Muscle of leg (tissue), 11 donors: Measurements from ENCODE around the gene ATPAF2. TPM values are rescaled to one million over a fixed set of nuclear protein-coding genes. Genes with fewer than 3 reads are reported as not detected.

Source experiments
- DNase-seq: peaks from one replicate; pipeline ENCODE4 v3.0.0; 2013
- H3K27ac ChIP-seq: one replicate; pipeline ENCODE4 v1.5.1; 2013; ENCODE audit warnings: mild to moderate bottlenecking, low read length, control low read depth
- H3K27me3 ChIP-seq: one replicate; pipeline ENCODE4 v1.6.1; 2013; ENCODE audit warnings: low read length; ENCODE audit not compliant: control insufficient read depth, insufficient read depth
- H3K36me3 ChIP-seq: one replicate; pipeline ENCODE4 v1.6.1; 2013; ENCODE audit warnings: low read length; ENCODE audit not compliant: control insufficient read depth, insufficient read depth
- H3K4me1 ChIP-seq: one replicate; pipeline ENCODE4 v1.6.1; 2013; ENCODE audit warnings: low read length; ENCODE audit not compliant: control insufficient read depth, insufficient read depth
- H3K4me3 ChIP-seq: one replicate; pipeline ENCODE4 v1.5.1; 2013; ENCODE audit warnings: low read length, control low read depth
- H3K9me3 ChIP-seq: replicated peaks from 2 replicates; pipeline ENCODE4 v1.6.1; 2013; ENCODE audit warnings: low read depth, low read length; ENCODE audit not compliant: control insufficient read depth
- WGBS: methylation state at CpG from one replicate; pipeline ENCODE4 v1.1.5; 2013; ENCODE audit warnings: missing lambda C conversion rate; ENCODE audit not compliant: insufficient coverage; 5-methylcytosine and 5-hydroxymethylcytosine counted together
- polyA plus RNA-seq, 8 donors: library from polyadenylated mRNA; unstranded; fragments of 120-200 nt; gene quantifications; one replicate each; pipeline versions ENCODE4 v1.2.1 to v1.2.3, GENCODE V29; 2013; ENCODE audit warnings: inconsistent platforms in 1 of 8, low replicate concordance in 1 of 8; ENCODE audit not compliant: insufficient read length in 8 of 8, insufficient read depth in 1 of 8
- total RNA-seq: library from RNA; stranded (reverse); fragments of 120-200 nt; gene quantifications from one replicate; pipeline ENCODE4 v1.2.4, GENCODE V29; 2013

ATPAF2 gene
- total and polyA plus RNA-seq, 9 donors: 14.1 to 21.7 (median 16.5) TPM

GRCh38 chr17:17988427-17988945 is 50.5 kb downstream of the ATPAF2 start:
- peak; percentile 51 for DNase-seq
- Histone ChIP-seq H3K27ac (no peak overlapping the region), H3K4me3 (no peak overlapping the region), H3K27me3 (no peaks in the 10 kb centered on the region), H3K36me3 (no peaks in the 10 kb centered on the region), H3K9me3 (no peaks in the 10 kb centered on the region), H3K4me1 (peaks cover 23% of the 10 kb centered on the region)
- WGBS: 59% methylated on average over 5 of the region's 7 CpGs

- no peak overlapping the region for H3K27ac ChIP-seq
- H3K36me3 ChIP-seq: no peaks in the 10 kb centered on the region
- WGBS: 49% methylated on average over 6 of the region's 14 CpGs
- no peaks in the 10 kb centered on the region for H3K27me3 ChIP-seq
- no peak overlapping the region for H3K4me3 ChIP-seq
- H3K9me3 ChIP-seq: no peaks in the 10 kb centered on the region
- no peak for DNase-seq
- H3K4me1 ChIP-seq: peaks cover 23% of the 10 kb centered on the region
Measured at GRCh38 chr17:17987901-17988300, 51.1 kb downstream of the ATPAF2 start.

GRCh38 chr17:17987187-17987896 is 51.6 kb downstream of the ATPAF2 start:
- Histone ChIP-seq H3K27me3 (no peaks in the 10 kb centered on the region), H3K27ac (no peak overlapping the region), H3K36me3 (no peaks in the 10 kb centered on the region), H3K4me3 (no peak overlapping the region), H3K4me1 (peaks cover 23% of the 10 kb centered on the region), H3K9me3 (no peaks in the 10 kb centered on the region)
- DNase-seq: no peak
- WGBS: 40% methylated on average over 1 of the region's 7 CpGs

GRCh38 chr17:17985555-17985954 is 53.4 kb downstream of the ATPAF2 start:
- Histone ChIP-seq H3K4me1 (peaks cover 23% of the 10 kb centered on the region), H3K27me3 (no peaks in the 10 kb centered on the region), H3K9me3 (no peaks in the 10 kb centered on the region), H3K36me3 (no peaks in the 10 kb centered on the region), H3K4me3 (no peak overlapping the region), H3K27ac (no peak overlapping the region)
- no peak for DNase-seq
- WGBS: 87% methylated on average over 3 of the region's 3 CpGs

DNA sequence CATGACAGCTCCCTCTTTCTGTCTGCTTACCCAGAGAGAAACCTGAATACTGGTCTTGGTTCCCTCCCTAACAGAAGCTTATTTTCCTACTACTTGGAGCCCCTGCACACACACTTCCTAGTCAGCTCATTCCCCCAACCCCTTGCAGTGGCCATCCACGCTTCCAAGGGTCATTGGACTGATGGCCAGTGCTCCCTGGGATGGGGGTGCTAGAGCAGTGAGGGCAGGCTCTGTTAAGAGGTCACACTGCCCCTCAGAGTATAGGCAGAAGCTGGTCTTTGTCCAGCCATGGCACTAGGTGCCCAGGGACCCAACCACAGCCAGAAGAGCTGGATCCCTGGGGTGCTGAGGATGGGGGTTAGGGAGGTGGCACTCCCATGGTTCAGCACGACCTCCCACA is 53.8 kb downstream of the ATPAF2 start:
- H3K4me1 ChIP-seq: peaks cover 19% of the 10 kb centered on the region
- H3K27me3 ChIP-seq: no peaks in the 10 kb centered on the region
- no peak overlapping the region for H3K4me3 ChIP-seq
- WGBS: 80% methylated on average over 1 of the region's 2 CpGs
- H3K36me3 ChIP-seq: no peaks in the 10 kb centered on the region
- no peaks in the 10 kb centered on the region for H3K9me3 ChIP-seq
- no peak overlapping the region for H3K27ac ChIP-seq
- no peak for DNase-seq

GRCh38 chr17:17983776-17984175 is 55.2 kb downstream of the ATPAF2 start:
- Histone ChIP-seq H3K4me3 (no peak overlapping the region), H3K9me3 (no peaks in the 10 kb centered on the region), H3K36me3 (no peaks in the 10 kb centered on the region), H3K27me3 (no peaks in the 10 kb centered on the region), H3K27ac (no peak overlapping the region), H3K4me1 (peaks cover 6% of the 10 kb centered on the region)
- WGBS: 73% methylated on average over 6 of the region's 6 CpGs
- DNase-seq: no peak

- H3K27ac ChIP-seq: no peak overlapping the region
- no peaks in the 10 kb centered on the region for H3K27me3 ChIP-seq
- peaks cover 2% of the 10 kb centered on the region for H3K4me1 ChIP-seq
- no peaks in the 10 kb centered on the region for H3K36me3 ChIP-seq
- WGBS: 81% methylated on average over 6 of the region's 6 CpGs
- H3K9me3 ChIP-seq: no peaks in the 10 kb centered on the region
- no peak for DNase-seq
- H3K4me3 ChIP-seq: no peak overlapping the region
Measured at GRCh38 chr17:17983376-17983775, 55.6 kb downstream of the ATPAF2 start.

DNA sequence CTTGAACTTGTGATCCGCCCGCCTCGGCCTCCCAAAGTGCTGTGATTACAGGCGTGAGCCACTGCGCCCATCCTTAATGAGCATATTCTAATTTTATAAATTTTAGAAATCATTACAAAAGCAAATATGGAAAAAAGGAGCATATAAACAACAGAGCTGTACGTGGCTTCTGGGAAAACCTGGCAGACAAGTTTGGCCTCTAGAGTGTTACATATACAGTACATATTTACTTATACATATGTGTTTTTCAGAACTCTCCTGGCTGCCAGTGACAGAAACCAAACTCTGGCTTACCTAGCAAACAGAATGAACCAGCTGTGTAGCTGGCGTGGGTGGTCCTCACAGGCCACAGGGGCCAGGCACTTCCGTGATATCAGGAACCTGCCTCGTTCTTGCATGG is 56.2 kb downstream of the ATPAF2 start:
- H3K27ac ChIP-seq: no peak overlapping the region

DNA sequence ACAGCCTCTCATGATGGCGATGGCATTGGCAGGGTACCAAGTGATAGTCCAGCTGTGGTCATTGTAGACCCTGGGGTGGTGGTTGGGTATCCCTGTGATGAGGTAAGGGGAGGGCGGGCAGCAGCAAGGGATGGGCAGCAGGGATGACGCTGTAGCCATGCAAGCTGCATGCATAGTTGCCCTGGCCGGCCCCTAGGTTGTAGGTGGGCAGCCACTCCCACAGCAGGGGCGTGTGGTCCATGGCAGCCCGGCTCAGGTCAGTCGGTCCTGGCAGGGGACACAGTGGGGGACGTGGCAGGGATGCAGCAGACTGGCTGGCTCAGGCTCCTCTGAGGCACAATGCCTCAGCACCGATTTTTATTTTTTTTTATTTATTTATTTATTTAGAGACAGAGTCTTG is 57.6 kb downstream of the ATPAF2 start:
- H3K27ac ChIP-seq: no peak overlapping the region
- H3K27me3 ChIP-seq: no peaks in the 10 kb centered on the region
- H3K9me3 ChIP-seq: no peaks in the 10 kb centered on the region
- H3K36me3 ChIP-seq: no peaks in the 10 kb centered on the region
- WGBS: 78% methylated on average over 6 of the region's 9 CpGs
- H3K4me3 ChIP-seq: no peak overlapping the region
- no peak for DNase-seq
- no peaks in the 10 kb centered on the region for H3K4me1 ChIP-seq

More for the DNA sequence above, 56.2 kb downstream of the ATPAF2 start:
- Histone ChIP-seq H3K36me3 (no peaks in the 10 kb centered on the region), H3K9me3 (no peaks in the 10 kb centered on the region), H3K4me3 (no peak overlapping the region), H3K4me1 (no peaks in the 10 kb centered on the region), H3K27me3 (no peaks in the 10 kb centered on the region)
- no peak for DNase-seq
- WGBS: 90% methylated on average over 1 of the region's 9 CpGs

DNA sequence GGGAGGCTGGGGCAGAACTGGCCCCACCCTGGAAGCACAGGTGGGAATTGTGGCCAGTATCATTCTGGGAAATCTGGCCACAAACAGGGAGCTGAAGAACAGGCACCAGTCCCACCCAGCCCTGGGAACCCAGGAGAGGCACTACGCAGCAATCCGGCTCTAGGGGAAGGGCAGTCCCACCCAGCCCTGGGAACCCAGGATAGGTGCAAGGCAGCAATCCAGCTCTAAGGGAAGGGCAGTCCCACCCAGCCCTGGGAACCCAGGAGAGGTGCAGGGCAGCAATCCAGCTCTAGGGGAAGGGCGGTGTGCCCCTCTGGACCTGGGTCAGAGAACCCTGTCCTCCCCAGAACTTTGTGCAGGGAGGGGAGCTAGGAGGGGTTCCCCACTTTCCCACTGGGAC is 59.2 kb downstream of the ATPAF2 start:
- H3K36me3 ChIP-seq: no peaks in the 10 kb centered on the region
- WGBS: 70% methylated on average over 2 of the region's 3 CpGs
- H3K9me3 ChIP-seq: no peaks in the 10 kb centered on the region
- H3K4me1 ChIP-seq: no peaks in the 10 kb centered on the region
- no peak for DNase-seq
- H3K4me3 ChIP-seq: no peak overlapping the region
- H3K27ac ChIP-seq: no peak overlapping the region
- H3K27me3 ChIP-seq: no peaks in the 10 kb centered on the region
